Subcutaneous abdominal adipose tissue (tissue), 5 donors: ENCODE results near the gene VRK3.
A peak's percentile ranks its signal among the peaks of the same experiment; 100 is the strongest.
"Not testable (repeated sequence)": the region's sequence is repeated elsewhere in the genome, so short reads cannot be mapped to it uniquely, and the experiment has no call there.

Experiments used
- H3K27ac ChIP-seq: one replicate; pipeline ENCODE4 v1.7.0; 2013; ENCODE audit warnings: low read depth, mild to moderate bottlenecking, inconsistent platforms, low read length, moderate library complexity
- H3K27me3 ChIP-seq, 5 donors: one replicate each; pipeline ENCODE4 v1.7.0; 2013; ENCODE audit warnings: low read length in 5 of 5, inconsistent platforms in 1 of 5; ENCODE audit not compliant: control insufficient read depth in 5 of 5, insufficient read depth in 4 of 5
- H3K36me3 ChIP-seq, 5 donors: one replicate each; pipeline ENCODE4 v1.7.0; 2013; ENCODE audit warnings: low read length in 5 of 5; ENCODE audit not compliant: control insufficient read depth in 5 of 5, insufficient read depth in 5 of 5
- H3K4me1 ChIP-seq, 5 donors: one replicate each; pipeline ENCODE4 v1.7.0; 2013; ENCODE audit warnings: low read length in 5 of 5, mild to moderate bottlenecking in 3 of 5, moderate library complexity in 1 of 5; ENCODE audit not compliant: control insufficient read depth in 5 of 5, insufficient read depth in 5 of 5
- H3K4me3 ChIP-seq, 5 donors: one replicate each; pipeline ENCODE4 v1.7.0; 2013; ENCODE audit warnings: low read length in 5 of 5, low read depth in 1 of 5
- H3K9ac ChIP-seq, 5 donors: one replicate each; pipeline ENCODE4 v1.7.0; 2013; ENCODE audit warnings: low read length in 5 of 5, mild to moderate bottlenecking in 4 of 5, moderate library complexity in 3 of 5
- H3K9me3 ChIP-seq, 5 donors: one replicate each; pipeline ENCODE4 v1.7.0; 2013; ENCODE audit warnings: low read length in 5 of 5; ENCODE audit not compliant: control insufficient read depth in 5 of 5
- donor health status: healthy.
- donor health status: healthy.
- donor health status: healthy.
- donor health status: healthy.
- donor health status: healthy.

VRK3 gene

DNA sequence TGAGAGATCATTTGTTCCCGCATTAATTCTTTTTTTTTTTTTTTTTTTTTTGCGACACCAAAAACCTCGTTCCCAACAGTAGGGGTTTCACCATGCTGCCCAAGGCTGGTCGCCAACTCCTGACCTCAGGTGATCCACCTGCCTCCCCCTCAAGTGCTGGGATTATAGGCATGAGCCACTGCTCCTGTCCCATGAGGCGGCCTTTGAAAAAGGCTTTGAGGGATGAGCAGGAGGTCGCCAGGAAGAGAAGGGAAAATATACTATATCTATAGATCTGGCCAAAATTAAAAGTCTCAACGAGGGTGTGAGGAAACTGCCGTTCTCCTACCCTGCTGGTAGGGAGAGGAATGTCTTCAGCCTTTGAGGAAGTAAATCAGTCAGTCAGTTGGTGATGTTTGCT lies 26.8 kb upstream of the VRK3 start:
- Histone ChIP-seq H3K27ac (no peak overlapping the region), H3K36me3 (peaks cover 0 to 8% (median 3%) of the 10 kb centered on the region in 5 donors), H3K4me1 (peaks cover 0 to 15% (median 12%) of the 10 kb centered on the region in 5 donors), H3K9me3 (peaks cover 0 to 14% (median 0%) of the 10 kb centered on the region in 5 donors), H3K9ac (no peak overlapping the region), H3K4me3 (no peak overlapping the region), H3K27me3 (no peaks in the 10 kb centered on the region)

DNA sequence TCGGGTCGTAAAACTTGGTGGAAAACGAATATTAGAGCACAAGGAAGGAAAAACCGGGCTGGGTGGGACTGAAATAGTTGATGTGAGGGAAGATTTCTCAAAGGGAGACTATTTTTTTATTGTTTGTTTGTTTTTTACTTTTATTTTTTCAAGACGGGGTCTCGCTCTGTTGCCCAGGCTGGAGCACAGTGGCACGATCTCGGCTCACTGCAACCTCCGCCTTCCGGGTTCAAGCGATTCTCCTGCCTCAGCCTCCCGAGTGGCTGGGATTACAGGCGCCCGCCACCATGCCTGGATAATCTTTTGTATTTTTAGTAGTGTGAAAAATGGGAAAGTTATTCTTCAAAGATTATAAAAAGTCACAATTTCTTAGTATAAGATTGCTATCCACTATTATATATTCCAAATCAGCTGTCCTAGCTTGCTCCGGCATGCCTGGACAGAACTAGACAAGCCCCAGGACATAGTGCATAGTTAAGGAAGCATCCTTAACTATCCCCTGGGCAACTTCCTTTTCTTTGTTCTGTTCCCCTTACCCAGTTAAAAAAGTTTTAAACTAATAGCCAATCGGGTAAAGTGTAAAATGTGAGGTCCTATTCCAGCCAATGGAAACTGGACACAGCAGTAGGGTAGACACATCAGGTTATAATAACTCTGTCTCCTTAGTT lies 26.2 kb upstream of the VRK3 start:
- Histone ChIP-seq H3K4me3 (peak overlapping the region; percentile 68 to 76 (median 71)), H3K9ac (peak overlapping the region in 3 of 5 donors; percentile 6 to 41 (median 20))
- H3K27ac ChIP-seq: not testable (repeated sequence)

GRCh38 chr19:50050406-50051227 lies 25.4 kb upstream of the VRK3 start:
- H3K27me3 ChIP-seq: peaks cover 0 to 6% (median 0%) of the 10 kb centered on the region in 5 donors
- peaks cover 6 to 28% (median 13%) of the 10 kb centered on the region in 5 donors for H3K9me3 ChIP-seq
- peak overlapping the region in 4 of 5 donors; percentile 6 to 71 (median 30) for H3K9ac ChIP-seq
- H3K36me3 ChIP-seq: peaks cover 3 to 19% (median 14%) of the 10 kb centered on the region in 5 donors
- no peak overlapping the region for H3K27ac ChIP-seq
- peak overlapping the region; percentile 68 to 76 (median 71) for H3K4me3 ChIP-seq
- H3K4me1 ChIP-seq: peaks cover 9 to 15% (median 12%) of the 10 kb centered on the region in 5 donors

More for the DNA sequence above, 26.2 kb upstream of the VRK3 start:
- H3K36me3 ChIP-seq: peaks cover 0 to 12% (median 7%) of the 10 kb centered on the region in 5 donors
- H3K27me3 ChIP-seq: not testable (repeated sequence)
- H3K4me1 ChIP-seq: peaks cover 4 to 15% (median 12%) of the 10 kb centered on the region in 5 donors
- H3K9me3 ChIP-seq: peaks cover 0 to 20% (median 5%) of the 10 kb centered on the region in 5 donors

DNA sequence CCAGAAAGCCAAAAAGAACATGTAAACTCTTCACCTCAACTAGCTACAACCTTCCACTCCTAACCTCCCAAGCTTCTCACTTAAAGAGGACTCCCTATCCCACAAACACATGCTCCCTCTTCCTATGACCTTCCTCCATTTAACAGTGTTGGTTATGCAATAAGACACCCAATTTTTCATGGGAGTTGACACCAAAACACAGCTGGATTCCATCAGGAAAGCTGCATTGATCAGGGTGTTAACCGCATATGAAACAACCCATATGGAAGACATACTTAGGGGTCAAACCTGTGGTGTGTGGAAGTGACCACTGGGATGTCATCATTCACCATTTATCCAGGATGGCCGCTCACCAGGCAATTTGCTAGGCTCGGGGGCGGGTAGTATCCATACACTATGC lies 22.5 kb upstream of the VRK3 start:
- peaks cover 9 to 15% (median 12%) of the 10 kb centered on the region in 5 donors for H3K4me1 ChIP-seq
- H3K4me3 ChIP-seq: no peak overlapping the region
- no peak overlapping the region for H3K9ac ChIP-seq
- peaks cover 23 to 45% (median 42%) of the 10 kb centered on the region in 5 donors for H3K36me3 ChIP-seq
- peaks cover 24 to 49% (median 33%) of the 10 kb centered on the region in 5 donors for H3K9me3 ChIP-seq
- H3K27ac ChIP-seq: no peak overlapping the region
- peaks cover 0 to 6% (median 0%) of the 10 kb centered on the region in 5 donors for H3K27me3 ChIP-seq

DNA sequence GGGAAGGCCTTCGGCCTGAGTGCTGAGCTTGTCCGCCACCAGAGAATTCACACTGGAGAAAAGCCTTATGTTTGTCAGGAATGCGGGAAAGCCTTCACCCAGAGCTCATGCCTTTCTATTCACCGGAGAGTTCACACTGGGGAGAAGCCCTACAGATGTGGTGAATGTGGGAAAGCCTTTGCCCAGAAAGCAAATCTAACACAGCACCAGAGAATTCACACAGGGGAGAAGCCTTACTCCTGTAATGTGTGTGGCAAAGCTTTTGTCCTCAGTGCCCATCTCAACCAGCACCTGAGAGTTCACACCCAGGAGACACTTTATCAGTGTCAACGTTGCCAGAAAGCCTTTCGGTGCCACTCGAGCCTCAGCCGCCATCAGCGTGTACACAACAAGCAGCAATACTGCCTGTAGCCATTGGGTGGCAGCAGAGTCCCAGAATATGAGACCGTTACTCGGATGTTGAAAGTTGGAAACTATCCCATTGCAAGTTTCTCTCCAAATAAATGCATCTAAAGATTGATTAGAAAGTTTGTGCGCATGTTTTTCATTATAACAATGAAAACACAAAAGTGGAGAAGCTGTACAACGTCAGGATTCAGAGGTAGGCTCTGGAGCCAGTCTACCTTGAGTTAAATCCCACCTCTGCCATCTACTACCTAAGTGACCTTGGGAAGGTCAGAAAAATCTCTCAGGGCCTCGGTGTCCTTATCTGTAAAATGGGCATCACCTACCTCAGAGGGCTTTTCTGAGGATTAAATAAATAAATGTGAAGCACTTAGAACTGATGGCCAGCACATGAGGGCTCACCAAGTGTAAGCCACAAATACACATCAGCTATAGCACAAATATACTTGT lies 21.7 kb upstream of the VRK3 start:
- H3K9me3 ChIP-seq: peaks cover 24 to 49% (median 33%) of the 10 kb centered on the region in 5 donors
- H3K9ac ChIP-seq: peak overlapping the region in 1 of 5 donors; percentile 63
- peaks cover 9 to 15% (median 12%) of the 10 kb centered on the region in 5 donors for H3K4me1 ChIP-seq
- no peak overlapping the region for H3K27ac ChIP-seq
- peaks cover 0 to 6% (median 0%) of the 10 kb centered on the region in 5 donors for H3K27me3 ChIP-seq
- H3K36me3 ChIP-seq: peaks cover 27 to 53% (median 50%) of the 10 kb centered on the region in 5 donors
- no peak overlapping the region for H3K4me3 ChIP-seq

- peaks cover 0 to 6% (median 0%) of the 10 kb centered on the region in 5 donors for H3K27me3 ChIP-seq
- no peak overlapping the region for H3K9ac ChIP-seq
- no peak overlapping the region for H3K27ac ChIP-seq
- H3K9me3 ChIP-seq: peaks cover 24 to 48% (median 33%) of the 10 kb centered on the region in 5 donors
- H3K36me3 ChIP-seq: peaks cover 27 to 73% (median 70%) of the 10 kb centered on the region in 5 donors
- peak overlapping the region in 2 of 5 donors; percentile 27 to 38 for H3K4me3 ChIP-seq
- H3K4me1 ChIP-seq: peaks cover 0 to 12% (median 0%) of the 10 kb centered on the region in 5 donors
These were observed 19.8 kb upstream of the VRK3 start for GRCh38 chr19:50044922-50045321.

DNA sequence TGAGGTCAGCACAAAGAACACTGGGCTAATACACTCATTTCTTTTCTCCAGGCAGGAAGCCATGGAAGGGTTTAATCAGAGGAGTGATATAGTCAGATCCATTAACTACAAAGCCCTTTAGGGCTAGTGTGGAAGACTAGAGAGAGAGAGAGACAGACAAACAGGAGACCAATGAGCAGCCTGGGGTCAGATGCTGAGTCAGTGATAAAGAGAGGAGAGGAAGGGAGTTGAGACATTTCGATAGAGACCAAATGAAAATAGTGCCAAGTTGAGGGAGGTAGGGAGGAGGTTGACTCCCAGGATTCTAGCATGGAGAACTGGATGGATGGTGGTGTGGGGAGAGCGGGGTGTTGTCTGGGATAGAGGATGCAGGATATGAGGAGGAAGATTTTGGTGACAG lies 18.8 kb upstream of the VRK3 start:
- Histone ChIP-seq H3K27me3 (peaks cover 0 to 6% (median 0%) of the 10 kb centered on the region in 5 donors), H3K36me3 (peaks cover 27 to 82% (median 79%) of the 10 kb centered on the region in 5 donors), H3K4me1 (peaks cover 0 to 13% (median 0%) of the 10 kb centered on the region in 5 donors), H3K9me3 (peaks cover 24 to 44% (median 33%) of the 10 kb centered on the region in 5 donors), H3K4me3 (no peak overlapping the region), H3K9ac (no peak overlapping the region), H3K27ac (no peak overlapping the region)

DNA sequence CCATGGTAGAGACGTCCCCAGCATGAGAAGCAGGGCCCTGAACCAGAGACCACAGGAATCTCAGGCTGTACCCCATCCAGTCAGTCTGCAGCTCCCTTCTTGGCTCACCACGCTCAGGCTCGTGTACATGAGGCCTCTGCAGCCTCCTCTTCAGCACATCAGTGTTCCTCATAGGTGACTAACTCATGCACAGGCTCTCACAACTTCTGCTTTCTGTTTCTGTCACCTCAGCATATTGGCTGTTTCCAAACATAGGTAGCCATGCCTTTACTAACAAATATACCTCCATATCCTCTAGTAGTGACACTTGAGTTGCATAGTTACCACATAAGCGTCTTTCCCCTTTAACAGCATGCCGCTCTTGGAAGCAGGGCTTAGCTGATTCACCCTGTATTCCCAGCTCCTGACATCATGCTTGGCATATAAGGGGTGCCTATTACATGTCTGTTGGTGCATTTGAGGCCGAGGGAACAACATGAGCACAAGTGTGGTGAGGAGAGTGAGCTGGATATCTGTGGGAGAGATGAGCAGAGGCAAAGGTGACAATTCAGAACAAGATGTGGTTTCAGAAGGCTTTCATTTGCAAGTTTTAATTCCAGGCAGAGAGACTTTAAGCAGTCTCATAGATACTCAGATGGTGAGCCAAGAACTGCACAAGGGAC lies 17.3 kb upstream of the VRK3 start:
- no peak overlapping the region for H3K9ac ChIP-seq
- H3K9me3 ChIP-seq: peaks cover 24 to 38% (median 33%) of the 10 kb centered on the region in 5 donors
- peaks cover 0 to 6% (median 0%) of the 10 kb centered on the region in 5 donors for H3K27me3 ChIP-seq
- peaks cover 27 to 83% (median 78%) of the 10 kb centered on the region in 5 donors for H3K36me3 ChIP-seq
- no peak overlapping the region for H3K27ac ChIP-seq
- H3K4me1 ChIP-seq: peaks cover 0 to 13% (median 0%) of the 10 kb centered on the region in 5 donors
- H3K4me3 ChIP-seq: no peak overlapping the region

GRCh38 chr19:50040967-50041366 lies 15.8 kb upstream of the VRK3 start:
- H3K27ac ChIP-seq: no peak overlapping the region
- H3K9me3 ChIP-seq: peaks cover 17 to 25% (median 24%) of the 10 kb centered on the region in 5 donors
- H3K4me1 ChIP-seq: peaks cover 0 to 5% (median 0%) of the 10 kb centered on the region in 5 donors
- H3K27me3 ChIP-seq: no peaks in the 10 kb centered on the region
- H3K4me3 ChIP-seq: no peak overlapping the region
- H3K36me3 ChIP-seq: peaks cover 24 to 81% (median 80%) of the 10 kb centered on the region in 5 donors
- no peak overlapping the region for H3K9ac ChIP-seq
